ENCODE data around the gene BICRA. TPM values are rescaled to one million over a fixed set of nuclear protein-coding genes. Genes with fewer than 3 reads are reported as not detected.

Gene BICRA
- total RNA-seq, 1 donor from 2014 or later, result 7.8 TPM

DNA sequence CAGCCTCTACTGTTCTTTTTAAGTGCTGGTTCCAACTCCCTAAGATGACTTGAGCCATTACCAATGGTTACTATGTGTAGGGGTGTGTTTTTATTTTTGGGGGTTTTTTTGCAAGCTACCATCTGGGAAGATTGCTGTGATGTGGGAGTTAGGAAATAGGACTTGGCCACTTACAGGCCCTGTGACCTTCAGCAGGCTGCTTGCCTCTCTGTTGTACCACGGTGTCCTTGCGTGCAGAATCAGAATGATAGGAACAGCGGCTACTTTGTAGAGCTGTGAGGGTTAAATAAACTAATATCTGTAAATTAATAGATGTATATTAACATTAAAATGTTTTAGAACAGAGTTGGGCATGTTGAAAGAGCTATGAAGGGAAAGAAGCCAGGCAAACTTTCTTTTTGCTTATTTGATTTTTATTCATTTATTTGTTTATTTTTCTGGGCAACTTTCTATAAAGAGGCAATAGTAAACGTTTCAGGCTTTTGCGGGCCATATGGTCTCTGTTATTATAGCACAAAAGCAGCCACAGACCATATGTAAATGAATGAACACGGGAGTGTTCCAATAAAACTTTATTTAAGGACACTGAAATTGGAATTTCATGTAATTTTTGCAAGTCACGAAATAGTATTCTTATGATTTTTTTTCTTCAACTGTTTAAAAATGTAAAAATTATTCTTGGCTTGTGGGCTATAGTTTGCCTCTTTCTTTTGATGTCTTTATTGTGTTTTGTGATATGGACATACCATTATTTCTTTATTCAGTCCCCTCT is 77.9 kb downstream of the BICRA start:
- intact Hi-C loops (cut with micrococcal nuclease), result no loop called here
- H3K4me3 ChIP-seq, result no peak overlapping the region
- H3K27ac ChIP-seq (replicated peaks), result no peak overlapping the region
- no peak for TF ChIP-seq CTCF (IDR thresholded peaks at IDR 0.05; ENCODE audit: borderline replicate concordance)
- no peaks in the 10 kb centered on the region for H3K4me1 ChIP-seq
- peaks cover 24% of the 10 kb centered on the region for H3K36me3 ChIP-seq
- no peaks in the 10 kb centered on the region for H3K27me3 ChIP-seq (ENCODE audit: low read depth)
- peaks cover 4% of the 10 kb centered on the region for H3K9me3 ChIP-seq (replicated peaks)
- DNase-seq, result no peak

DNA sequence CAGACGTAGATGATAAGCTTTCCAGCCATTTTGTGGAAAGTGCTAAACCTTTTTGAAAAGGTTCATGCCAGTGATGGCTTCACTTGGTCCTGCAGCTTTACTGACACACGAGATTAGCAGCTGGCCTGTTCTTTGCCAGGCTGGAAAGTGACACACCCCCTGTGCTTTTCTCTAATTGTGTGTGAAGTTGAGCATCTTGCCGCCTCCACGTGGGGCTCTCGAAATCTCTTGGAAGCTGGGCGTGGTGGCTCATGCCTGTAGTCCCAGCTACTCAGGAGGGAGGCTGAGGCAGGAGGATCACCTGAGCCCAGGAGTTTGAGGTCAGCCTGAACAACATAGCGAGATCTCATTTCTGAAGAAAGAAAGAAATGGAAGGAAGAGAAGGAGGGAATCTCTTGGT is 79.0 kb downstream of the BICRA start:
- TF ChIP-seq CTCF (IDR thresholded peaks at IDR 0.05; ENCODE audit: borderline replicate concordance), result no peak
- no peaks in the 10 kb centered on the region for H3K4me1 ChIP-seq
- no peaks in the 10 kb centered on the region for H3K27me3 ChIP-seq (ENCODE audit: low read depth)
- H3K27ac ChIP-seq (replicated peaks), result no peak overlapping the region
- H3K9me3 ChIP-seq (replicated peaks), result peaks cover 4% of the 10 kb centered on the region
- H3K4me3 ChIP-seq, result no peak overlapping the region
- peaks cover 26% of the 10 kb centered on the region for H3K36me3 ChIP-seq
- no peak for DNase-seq
- intact Hi-C loops (cut with micrococcal nuclease), result no loop called here

DNA sequence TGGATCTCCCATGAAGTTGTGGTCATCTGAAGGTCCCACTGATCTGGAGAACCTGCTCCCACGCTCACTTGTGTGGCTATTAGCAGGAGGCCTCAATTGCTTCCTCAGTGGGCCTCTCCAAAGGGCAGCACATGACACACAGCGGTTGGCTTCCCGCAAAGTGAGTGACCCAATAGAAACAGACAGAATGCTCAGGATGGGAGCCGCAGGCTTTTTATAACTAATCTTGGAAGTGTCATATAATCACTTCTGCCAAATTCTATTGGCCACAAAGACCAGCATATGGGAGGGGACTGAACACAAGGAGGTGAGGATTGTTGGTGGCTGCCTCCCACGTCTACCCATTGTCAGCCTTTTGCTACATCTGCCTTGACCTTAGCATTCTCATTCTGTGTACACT is 82.2 kb downstream of the BICRA start:
- no peaks in the 10 kb centered on the region for H3K4me1 ChIP-seq
- no peak for DNase-seq
- peaks cover 4% of the 10 kb centered on the region for H3K9me3 ChIP-seq (replicated peaks)
- H3K36me3 ChIP-seq, result peaks cover 22% of the 10 kb centered on the region
- H3K4me3 ChIP-seq, result no peak overlapping the region
- no peaks in the 10 kb centered on the region for H3K27me3 ChIP-seq (ENCODE audit: low read depth)
- no peak overlapping the region for H3K27ac ChIP-seq (replicated peaks)
- intact Hi-C loops (cut with micrococcal nuclease), result no loop called here
- TF ChIP-seq CTCF (IDR thresholded peaks at IDR 0.05; ENCODE audit: borderline replicate concordance), result no peak

DNA sequence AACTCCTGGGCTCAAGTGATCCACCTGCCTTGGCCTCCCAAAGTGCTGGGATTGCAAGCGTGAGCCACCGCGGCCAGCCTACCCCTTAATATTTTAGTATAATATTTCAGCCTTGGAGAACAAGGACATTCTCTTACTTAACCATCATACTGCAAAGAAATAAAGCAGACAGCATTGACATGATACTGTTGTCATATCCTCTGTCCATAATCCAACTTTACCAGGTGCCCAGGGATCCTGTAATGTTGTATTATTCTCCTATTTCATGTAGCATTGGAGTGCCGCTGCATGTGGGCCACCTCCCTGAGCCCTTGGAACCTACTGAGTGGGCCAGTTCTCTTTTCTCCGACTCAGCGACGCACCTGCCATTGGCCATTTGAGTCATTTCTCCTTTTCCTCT is 82.8 kb downstream of the BICRA start:
- peaks cover 4% of the 10 kb centered on the region for H3K9me3 ChIP-seq (replicated peaks)
- no peak overlapping the region for H3K4me3 ChIP-seq
- H3K36me3 ChIP-seq, result peaks cover 21% of the 10 kb centered on the region
- intact Hi-C loops (cut with micrococcal nuclease), result no loop called here
- no peak for TF ChIP-seq CTCF (IDR thresholded peaks at IDR 0.05; ENCODE audit: borderline replicate concordance)
- H3K27me3 ChIP-seq (ENCODE audit: low read depth), result no peaks in the 10 kb centered on the region
- no peak for DNase-seq
- no peak overlapping the region for H3K27ac ChIP-seq (replicated peaks)
- H3K4me1 ChIP-seq, result no peaks in the 10 kb centered on the region

- no peak overlapping the region for H3K27ac ChIP-seq (replicated peaks)
Measured at GRCh38 chr19:47693489-47693888, 84.6 kb downstream of the BICRA start.

More at GRCh38 chr19:47693489-47693888, 84.6 kb downstream of the BICRA start:
- Histone ChIP-seq H3K36me3 (peaks cover 23% of the 10 kb centered on the region), H3K4me1 (peaks cover 8% of the 10 kb centered on the region), H3K27me3 (ENCODE audit: low read depth) (no peaks in the 10 kb centered on the region), H3K9me3 (replicated peaks) (peaks cover 4% of the 10 kb centered on the region), H3K4me3 (no peak overlapping the region)
- no peak for TF ChIP-seq CTCF (IDR thresholded peaks at IDR 0.05; ENCODE audit: borderline replicate concordance)
- DNase-seq, result no peak
- intact Hi-C loops (cut with micrococcal nuclease), result no loop called here

All from left ventricle myocardium inferior (tissue), 1 donor.